WTC11 (cell line): ENCODE measurements around the gene RYR3. TPM values are rescaled to one million over a fixed set of nuclear protein-coding genes. Genes with fewer than 3 reads are reported as not detected.

Experiments used
- ATAC-seq: fragments of 200-7000 bp; cut with Tn5 transposase; 2 replicates; pipeline ENCODE4 v1.10.0; 2021; ENCODE audit warnings: mild to moderate bottlenecking, moderate library complexity
- CTCF ChIA-PET: fragments of 300-600 bp; sonication (Branson Sonifier 250); formaldehyde crosslinking; loops from one replicate; lab custom pipeline; 2021; ENCODE audit warnings: antibody characterized with exemption; lab: Charles Lee
- POLR2A ChIA-PET: fragments of 350-600 bp; sonication (Branson Sonifier 250); formaldehyde crosslinking; loops from one replicate; lab custom pipeline; 2021; ENCODE audit warnings: antibody characterized with exemption; lab: Charles Lee
- DNase-seq: peaks from one replicate; pipeline ENCODE4 v3.0.0; 2021; ENCODE audit warnings: low spot score
- H3K27ac Mint-ChIP-seq: 2 replicates; pipeline ENCODE4 v1.8.0; 2021; ENCODE audit warnings: mixed read lengths
- H3K27me3 Mint-ChIP-seq: 2 replicates; pipeline ENCODE4 v1.8.0; 2021; ENCODE audit warnings: low read depth, mild to moderate bottlenecking, moderate library complexity, mixed read lengths
- H3K36me3 Mint-ChIP-seq: 2 replicates; pipeline ENCODE4 v1.8.0; 2021; ENCODE audit warnings: mixed read lengths
- H3K4me1 Mint-ChIP-seq: 2 replicates; pipeline ENCODE4 v1.8.0; 2022; ENCODE audit warnings: mixed read lengths
- H3K4me3 Mint-ChIP-seq: 2 replicates; pipeline ENCODE4 v1.8.0; 2021; ENCODE audit warnings: mild to moderate bottlenecking, moderate library complexity, mixed read lengths
- H3K9me3 Mint-ChIP-seq: 2 replicates; pipeline ENCODE4 v1.8.0; 2021; ENCODE audit warnings: mixed read lengths
- FOXK1 ChIP-seq: sonication (generic); formaldehyde crosslinking; IDR thresholded peaks from 2 replicates; pipeline ENCODE4 v1.8.0; 2022; ENCODE audit warnings: mild to moderate bottlenecking, moderate library complexity, missing genetic modification reagents
- GRHL2 ChIP-seq: fragments of 250-450 bp; sonication (Bioruptor Pico); IDR thresholded peaks from 2 replicates; pipeline ENCODE4 v1.8.0; 2022; ENCODE audit warnings: mild to moderate bottlenecking, moderate library complexity; ENCODE audit not compliant: insufficient replicate concordance, severe bottlenecking
- MYBL2 ChIP-seq: sonication (generic); formaldehyde crosslinking; IDR thresholded peaks from 2 replicates; pipeline ENCODE4 v1.8.1; 2023; ENCODE audit warnings: mild to moderate bottlenecking, moderate library complexity, missing genetic modification reagents
- SOX15 ChIP-seq: fragments of 250-450 bp; sonication (Bioruptor Pico); IDR thresholded peaks from 2 replicates; pipeline ENCODE4 v1.9.0; 2021; ENCODE audit warnings: mild to moderate bottlenecking
- TP53 ChIP-seq: sonication (generic); formaldehyde crosslinking; IDR thresholded peaks from 2 replicates; pipeline ENCODE4 v1.8.1; 2023; ENCODE audit warnings: mild to moderate bottlenecking, missing genetic modification reagents
- ZNF263 ChIP-seq: sonication (generic); formaldehyde crosslinking; IDR thresholded peaks from 2 replicates; pipeline ENCODE4 v1.8.1; 2022; ENCODE audit warnings: low read depth, mild to moderate bottlenecking, moderate library complexity, missing genetic modification reagents
- ZNF416 ChIP-seq: fragments of 250-450 bp; sonication (Bioruptor Pico); IDR thresholded peaks from 2 replicates; pipeline ENCODE4 v1.9.0; 2021; ENCODE audit warnings: mild to moderate bottlenecking, inconsistent platforms
- total RNA-seq: library from RNA; stranded (reverse); gene quantifications from 3 replicates; pipeline ENCODE4 v1.2.3, GENCODE V29; 2021
- TF ChIP-seq, protein P1 (sequence below): sonication (generic); formaldehyde crosslinking; IDR thresholded peaks from 2 replicates; pipeline ENCODE4 v1.8.1; 2023; ENCODE audit warnings: mild to moderate bottlenecking, missing genetic modification reagents
- TF ChIP-seq, protein P2 (sequence below): sonication (generic); formaldehyde crosslinking; IDR thresholded peaks from 2 replicates; pipeline ENCODE4 v1.8.0; 2023; ENCODE audit warnings: missing genetic modification reagents
- TF ChIP-seq, protein P3 (sequence below): sonication (generic); formaldehyde crosslinking; IDR thresholded peaks from 2 replicates; pipeline ENCODE4 v1.8.0; 2022; ENCODE audit warnings: mild to moderate bottlenecking, missing genetic modification reagents
- TF ChIP-seq, protein P4 (sequence below): sonication (generic); formaldehyde crosslinking; IDR thresholded peaks from 2 replicates; pipeline ENCODE4 v1.8.1; 2023; ENCODE audit warnings: mild to moderate bottlenecking, missing genetic modification reagents, moderate library complexity
- TF ChIP-seq, protein P5 (sequence below): sonication (generic); formaldehyde crosslinking; IDR thresholded peaks from 2 replicates; pipeline ENCODE4 v1.8.0; 2023; ENCODE audit warnings: missing genetic modification reagents, mild to moderate bottlenecking, borderline replicate concordance
- TF ChIP-seq, protein P6 (sequence below): fragments of 250-450 bp; sonication (Bioruptor Pico); IDR thresholded peaks from 2 replicates; pipeline ENCODE4 v1.9.0; 2021; ENCODE audit warnings: moderate library complexity, mild to moderate bottlenecking, inconsistent platforms, borderline replicate concordance
- TF ChIP-seq, protein P7 (sequence below): sonication (generic); formaldehyde crosslinking; IDR thresholded peaks from 2 replicates; pipeline ENCODE4 v1.8.1; 2022; ENCODE audit warnings: low read depth, missing genetic modification reagents, borderline replicate concordance

The RYR3 gene
- total RNA-seq, 1 experiment from 2014 or later, result 1.4 TPM

DNA sequence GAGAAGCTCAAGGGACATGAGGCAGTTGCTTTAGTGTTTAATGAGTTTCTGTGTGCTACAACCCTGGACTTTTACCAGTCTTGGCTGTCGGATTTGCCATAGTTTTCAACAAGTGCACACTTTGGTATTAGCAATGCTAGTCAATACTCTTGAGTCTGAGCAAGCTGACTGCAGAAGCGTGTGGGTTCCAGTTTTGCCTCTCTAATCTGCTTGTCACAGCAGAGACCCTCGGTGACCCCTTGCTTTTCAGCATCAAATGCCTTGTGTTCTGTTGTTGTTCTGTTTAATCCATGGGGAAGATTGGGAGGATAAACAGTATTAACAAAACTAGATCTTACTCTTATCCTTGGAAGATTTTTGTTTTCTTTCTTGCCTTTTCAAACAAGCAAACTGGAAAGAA lies 463.2 kb downstream of the RYR3 start:
- Mint-ChIP-seq H3K36me3 (no peaks in the 10 kb centered on the region), H3K9me3 (no peaks in the 10 kb centered on the region), H3K27me3 (no peaks in the 10 kb centered on the region), H3K4me1 (no peaks in the 10 kb centered on the region), H3K4me3 (no peak overlapping the region), H3K27ac (no peak overlapping the region)
- ChIA-PET CTCF (interaction anchor here (0.7 kb wide), 1 partner anchor 73 kb away, joined by 3 read pairs; no protein-coding TSS in a partner anchor), POLR2A (no interaction called here)
- no peak for DNase-seq
- no peak for ATAC-seq
- TF ChIP-seq, protein P1, sequence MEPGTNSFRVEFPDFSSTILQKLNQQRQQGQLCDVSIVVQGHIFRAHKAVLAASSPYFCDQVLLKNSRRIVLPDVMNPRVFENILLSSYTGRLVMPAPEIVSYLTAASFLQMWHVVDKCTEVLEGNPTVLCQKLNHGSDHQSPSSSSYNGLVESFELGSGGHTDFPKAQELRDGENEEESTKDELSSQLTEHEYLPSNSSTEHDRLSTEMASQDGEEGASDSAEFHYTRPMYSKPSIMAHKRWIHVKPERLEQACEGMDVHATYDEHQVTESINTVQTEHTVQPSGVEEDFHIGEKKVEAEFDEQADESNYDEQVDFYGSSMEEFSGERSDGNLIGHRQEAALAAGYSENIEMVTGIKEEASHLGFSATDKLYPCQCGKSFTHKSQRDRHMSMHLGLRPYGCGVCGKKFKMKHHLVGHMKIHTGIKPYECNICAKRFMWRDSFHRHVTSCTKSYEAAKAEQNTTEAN (CRISPR knock-in tag), result no peak
- TF ChIP-seq, protein P2, sequence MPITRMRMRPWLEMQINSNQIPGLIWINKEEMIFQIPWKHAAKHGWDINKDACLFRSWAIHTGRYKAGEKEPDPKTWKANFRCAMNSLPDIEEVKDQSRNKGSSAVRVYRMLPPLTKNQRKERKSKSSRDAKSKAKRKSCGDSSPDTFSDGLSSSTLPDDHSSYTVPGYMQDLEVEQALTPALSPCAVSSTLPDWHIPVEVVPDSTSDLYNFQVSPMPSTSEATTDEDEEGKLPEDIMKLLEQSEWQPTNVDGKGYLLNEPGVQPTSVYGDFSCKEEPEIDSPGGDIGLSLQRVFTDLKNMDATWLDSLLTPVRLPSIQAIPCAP (CRISPR knock-in tag), result no peak
- no peak for TF ChIP-seq ZNF416 (CRISPR knock-in tag)
- TF ChIP-seq, protein P3, sequence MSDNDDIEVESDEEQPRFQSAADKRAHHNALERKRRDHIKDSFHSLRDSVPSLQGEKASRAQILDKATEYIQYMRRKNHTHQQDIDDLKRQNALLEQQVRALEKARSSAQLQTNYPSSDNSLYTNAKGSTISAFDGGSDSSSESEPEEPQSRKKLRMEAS, result no peak

DNA sequence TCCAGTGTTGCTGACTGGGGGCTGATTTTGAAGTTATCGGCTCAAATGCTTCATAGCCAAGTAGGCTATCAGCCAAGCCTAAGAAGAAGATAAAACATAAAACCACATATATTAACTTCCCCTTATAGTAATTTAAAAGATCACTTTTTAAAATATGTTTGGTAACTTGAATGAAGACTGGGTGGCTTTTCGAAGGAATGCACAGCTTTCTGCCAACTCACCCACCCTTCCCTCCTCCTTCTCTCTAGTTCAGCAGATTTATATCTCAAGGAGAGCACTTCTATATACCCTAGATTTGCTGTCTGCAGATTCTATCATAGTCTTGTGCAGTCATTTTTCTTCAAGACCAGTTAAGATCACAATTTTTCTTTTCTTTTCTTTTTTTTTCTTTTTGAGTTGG lies 468.1 kb downstream of the RYR3 start:
- H3K4me3 Mint-ChIP-seq, result no peak overlapping the region
- H3K4me1 Mint-ChIP-seq, result peaks cover 16% of the 10 kb centered on the region
- no peak overlapping the region for H3K27ac Mint-ChIP-seq
- ChIA-PET POLR2A (no interaction called here), CTCF (interaction anchor here (0.6 kb wide), 1 partner anchor 142 kb away, joined by 3 read pairs; no protein-coding TSS in a partner anchor)
- ATAC-seq, result no peak
- peaks cover 4% of the 10 kb centered on the region; the same call in 1 of the 2 replicates for H3K9me3 Mint-ChIP-seq
- no peak for DNase-seq
- no peaks in the 10 kb centered on the region for H3K27me3 Mint-ChIP-seq
- H3K36me3 Mint-ChIP-seq, result no peaks in the 10 kb centered on the region
- TF ChIP-seq, protein P4, sequence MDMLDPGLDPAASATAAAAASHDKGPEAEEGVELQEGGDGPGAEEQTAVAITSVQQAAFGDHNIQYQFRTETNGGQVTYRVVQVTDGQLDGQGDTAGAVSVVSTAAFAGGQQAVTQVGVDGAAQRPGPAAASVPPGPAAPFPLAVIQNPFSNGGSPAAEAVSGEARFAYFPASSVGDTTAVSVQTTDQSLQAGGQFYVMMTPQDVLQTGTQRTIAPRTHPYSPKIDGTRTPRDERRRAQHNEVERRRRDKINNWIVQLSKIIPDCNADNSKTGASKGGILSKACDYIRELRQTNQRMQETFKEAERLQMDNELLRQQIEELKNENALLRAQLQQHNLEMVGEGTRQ (CRISPR knock-in tag), result no peak
- TF ChIP-seq TP53 (no peak), ZNF263 (CRISPR knock-in tag) (no peak), SOX15 (CRISPR knock-in tag) (no peak), FOXK1 (CRISPR knock-in tag) (no peak), GRHL2 (CRISPR knock-in tag) (no peak), MYBL2 (no peak)
- TF ChIP-seq, protein P5, sequence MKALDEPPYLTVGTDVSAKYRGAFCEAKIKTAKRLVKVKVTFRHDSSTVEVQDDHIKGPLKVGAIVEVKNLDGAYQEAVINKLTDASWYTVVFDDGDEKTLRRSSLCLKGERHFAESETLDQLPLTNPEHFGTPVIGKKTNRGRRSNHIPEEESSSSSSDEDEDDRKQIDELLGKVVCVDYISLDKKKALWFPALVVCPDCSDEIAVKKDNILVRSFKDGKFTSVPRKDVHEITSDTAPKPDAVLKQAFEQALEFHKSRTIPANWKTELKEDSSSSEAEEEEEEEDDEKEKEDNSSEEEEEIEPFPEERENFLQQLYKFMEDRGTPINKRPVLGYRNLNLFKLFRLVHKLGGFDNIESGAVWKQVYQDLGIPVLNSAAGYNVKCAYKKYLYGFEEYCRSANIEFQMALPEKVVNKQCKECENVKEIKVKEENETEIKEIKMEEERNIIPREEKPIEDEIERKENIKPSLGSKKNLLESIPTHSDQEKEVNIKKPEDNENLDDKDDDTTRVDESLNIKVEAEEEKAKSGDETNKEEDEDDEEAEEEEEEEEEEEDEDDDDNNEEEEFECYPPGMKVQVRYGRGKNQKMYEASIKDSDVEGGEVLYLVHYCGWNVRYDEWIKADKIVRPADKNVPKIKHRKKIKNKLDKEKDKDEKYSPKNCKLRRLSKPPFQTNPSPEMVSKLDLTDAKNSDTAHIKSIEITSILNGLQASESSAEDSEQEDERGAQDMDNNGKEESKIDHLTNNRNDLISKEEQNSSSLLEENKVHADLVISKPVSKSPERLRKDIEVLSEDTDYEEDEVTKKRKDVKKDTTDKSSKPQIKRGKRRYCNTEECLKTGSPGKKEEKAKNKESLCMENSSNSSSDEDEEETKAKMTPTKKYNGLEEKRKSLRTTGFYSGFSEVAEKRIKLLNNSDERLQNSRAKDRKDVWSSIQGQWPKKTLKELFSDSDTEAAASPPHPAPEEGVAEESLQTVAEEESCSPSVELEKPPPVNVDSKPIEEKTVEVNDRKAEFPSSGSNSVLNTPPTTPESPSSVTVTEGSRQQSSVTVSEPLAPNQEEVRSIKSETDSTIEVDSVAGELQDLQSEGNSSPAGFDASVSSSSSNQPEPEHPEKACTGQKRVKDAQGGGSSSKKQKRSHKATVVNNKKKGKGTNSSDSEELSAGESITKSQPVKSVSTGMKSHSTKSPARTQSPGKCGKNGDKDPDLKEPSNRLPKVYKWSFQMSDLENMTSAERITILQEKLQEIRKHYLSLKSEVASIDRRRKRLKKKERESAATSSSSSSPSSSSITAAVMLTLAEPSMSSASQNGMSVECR (CRISPR knock-in tag), result no peak
- TF ChIP-seq, protein P6, sequence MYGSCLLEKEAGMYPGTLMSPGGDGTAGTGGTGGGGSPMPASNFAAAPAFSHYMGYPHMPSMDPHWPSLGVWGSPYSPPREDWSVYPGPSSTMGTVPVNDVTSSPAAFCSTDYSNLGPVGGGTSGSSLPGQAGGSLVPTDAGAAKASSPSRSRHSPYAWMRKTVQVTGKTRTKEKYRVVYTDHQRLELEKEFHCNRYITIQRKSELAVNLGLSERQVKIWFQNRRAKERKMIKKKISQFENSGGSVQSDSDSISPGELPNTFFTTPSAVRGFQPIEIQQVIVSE (CRISPR knock-in tag), result no peak
- TF ChIP-seq, protein P7, sequence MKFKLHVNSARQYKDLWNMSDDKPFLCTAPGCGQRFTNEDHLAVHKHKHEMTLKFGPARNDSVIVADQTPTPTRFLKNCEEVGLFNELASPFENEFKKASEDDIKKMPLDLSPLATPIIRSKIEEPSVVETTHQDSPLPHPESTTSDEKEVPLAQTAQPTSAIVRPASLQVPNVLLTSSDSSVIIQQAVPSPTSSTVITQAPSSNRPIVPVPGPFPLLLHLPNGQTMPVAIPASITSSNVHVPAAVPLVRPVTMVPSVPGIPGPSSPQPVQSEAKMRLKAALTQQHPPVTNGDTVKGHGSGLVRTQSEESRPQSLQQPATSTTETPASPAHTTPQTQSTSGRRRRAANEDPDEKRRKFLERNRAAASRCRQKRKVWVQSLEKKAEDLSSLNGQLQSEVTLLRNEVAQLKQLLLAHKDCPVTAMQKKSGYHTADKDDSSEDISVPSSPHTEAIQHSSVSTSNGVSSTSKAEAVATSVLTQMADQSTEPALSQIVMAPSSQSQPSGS (CRISPR knock-in tag), result no peak
